Nephron progenitor cell (in vitro differentiated cells): ENCODE measurements around the gene OCSTAMP.

Experiments used
- DNase-seq: peaks from one replicate; pipeline ENCODE4 v3.0.0; 2021
- H3K27ac Mint-ChIP-seq: 2 replicates; pipeline ENCODE4 v1.8.0; 2021; ENCODE audit warnings: mild to moderate bottlenecking, moderate library complexity, mixed read lengths
- H3K27me3 Mint-ChIP-seq: 2 replicates; pipeline ENCODE4 v1.8.0; 2021; ENCODE audit warnings: mild to moderate bottlenecking, low read depth, mixed read lengths; ENCODE audit not compliant: poor library complexity
- H3K36me3 Mint-ChIP-seq: 2 replicates; pipeline ENCODE4 v1.8.0; 2021; ENCODE audit warnings: low read depth, mixed read lengths
- H3K4me1 Mint-ChIP-seq: 2 replicates; pipeline ENCODE4 v1.8.0; 2021; ENCODE audit warnings: mixed read lengths
- H3K4me3 Mint-ChIP-seq: 2 replicates; pipeline ENCODE4 v1.8.0; 2021; ENCODE audit warnings: mild to moderate bottlenecking, moderate library complexity, mixed read lengths
- H3K9me3 Mint-ChIP-seq: 2 replicates; pipeline ENCODE4 v1.8.0; 2021; ENCODE audit warnings: mild to moderate bottlenecking, moderate library complexity, mixed read lengths
- TF ChIP-seq, protein P1 (sequence below): fragments of 200-600 bp; sonication (generic); IDR thresholded peaks from 2 replicates; pipeline ENCODE4 v1.5.0; 2021; ENCODE audit warnings: antibody characterized with exemption

The OCSTAMP gene

DNA sequence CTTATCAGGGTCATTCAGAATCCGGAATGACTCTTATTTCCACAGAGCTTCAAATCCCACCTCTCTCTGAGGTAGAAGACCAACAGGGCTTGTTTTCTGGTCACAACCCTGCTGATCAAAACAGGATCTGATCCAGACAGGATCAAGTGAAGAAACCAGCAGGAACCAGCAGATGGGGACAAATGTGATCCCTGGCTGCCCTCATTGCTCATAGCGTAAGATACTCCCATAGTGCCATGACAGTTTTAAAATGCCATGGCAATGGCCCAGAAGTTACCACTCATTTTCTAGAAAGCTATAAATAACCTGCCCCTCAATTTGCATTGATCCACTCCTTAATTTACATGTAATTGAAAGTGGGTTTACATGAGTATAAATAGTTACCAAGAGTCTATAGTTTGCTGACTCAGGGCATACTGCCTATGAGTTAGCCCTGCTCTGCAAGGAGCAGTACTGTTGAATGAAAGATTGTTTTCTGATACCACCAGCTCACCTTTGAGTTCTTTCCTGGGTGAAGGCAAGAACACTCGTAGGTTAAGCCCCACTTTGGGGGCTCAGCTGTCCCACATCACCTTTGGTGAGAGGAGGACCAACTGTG, 30.9 kb downstream of the OCSTAMP start:
- no peak for DNase-seq
- H3K27ac Mint-ChIP-seq: no peak overlapping the region
- H3K27me3 Mint-ChIP-seq: peaks cover 57% of the 10 kb centered on the region
- H3K36me3 Mint-ChIP-seq: no peaks in the 10 kb centered on the region
- TF ChIP-seq, protein P1, sequence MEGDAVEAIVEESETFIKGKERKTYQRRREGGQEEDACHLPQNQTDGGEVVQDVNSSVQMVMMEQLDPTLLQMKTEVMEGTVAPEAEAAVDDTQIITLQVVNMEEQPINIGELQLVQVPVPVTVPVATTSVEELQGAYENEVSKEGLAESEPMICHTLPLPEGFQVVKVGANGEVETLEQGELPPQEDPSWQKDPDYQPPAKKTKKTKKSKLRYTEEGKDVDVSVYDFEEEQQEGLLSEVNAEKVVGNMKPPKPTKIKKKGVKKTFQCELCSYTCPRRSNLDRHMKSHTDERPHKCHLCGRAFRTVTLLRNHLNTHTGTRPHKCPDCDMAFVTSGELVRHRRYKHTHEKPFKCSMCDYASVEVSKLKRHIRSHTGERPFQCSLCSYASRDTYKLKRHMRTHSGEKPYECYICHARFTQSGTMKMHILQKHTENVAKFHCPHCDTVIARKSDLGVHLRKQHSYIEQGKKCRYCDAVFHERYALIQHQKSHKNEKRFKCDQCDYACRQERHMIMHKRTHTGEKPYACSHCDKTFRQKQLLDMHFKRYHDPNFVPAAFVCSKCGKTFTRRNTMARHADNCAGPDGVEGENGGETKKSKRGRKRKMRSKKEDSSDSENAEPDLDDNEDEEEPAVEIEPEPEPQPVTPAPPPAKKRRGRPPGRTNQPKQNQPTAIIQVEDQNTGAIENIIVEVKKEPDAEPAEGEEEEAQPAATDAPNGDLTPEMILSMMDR: no peak
- no peaks in the 10 kb centered on the region for H3K4me1 Mint-ChIP-seq
- no peak overlapping the region for H3K4me3 Mint-ChIP-seq
- peaks cover 9% of the 10 kb centered on the region for H3K9me3 Mint-ChIP-seq

DNA sequence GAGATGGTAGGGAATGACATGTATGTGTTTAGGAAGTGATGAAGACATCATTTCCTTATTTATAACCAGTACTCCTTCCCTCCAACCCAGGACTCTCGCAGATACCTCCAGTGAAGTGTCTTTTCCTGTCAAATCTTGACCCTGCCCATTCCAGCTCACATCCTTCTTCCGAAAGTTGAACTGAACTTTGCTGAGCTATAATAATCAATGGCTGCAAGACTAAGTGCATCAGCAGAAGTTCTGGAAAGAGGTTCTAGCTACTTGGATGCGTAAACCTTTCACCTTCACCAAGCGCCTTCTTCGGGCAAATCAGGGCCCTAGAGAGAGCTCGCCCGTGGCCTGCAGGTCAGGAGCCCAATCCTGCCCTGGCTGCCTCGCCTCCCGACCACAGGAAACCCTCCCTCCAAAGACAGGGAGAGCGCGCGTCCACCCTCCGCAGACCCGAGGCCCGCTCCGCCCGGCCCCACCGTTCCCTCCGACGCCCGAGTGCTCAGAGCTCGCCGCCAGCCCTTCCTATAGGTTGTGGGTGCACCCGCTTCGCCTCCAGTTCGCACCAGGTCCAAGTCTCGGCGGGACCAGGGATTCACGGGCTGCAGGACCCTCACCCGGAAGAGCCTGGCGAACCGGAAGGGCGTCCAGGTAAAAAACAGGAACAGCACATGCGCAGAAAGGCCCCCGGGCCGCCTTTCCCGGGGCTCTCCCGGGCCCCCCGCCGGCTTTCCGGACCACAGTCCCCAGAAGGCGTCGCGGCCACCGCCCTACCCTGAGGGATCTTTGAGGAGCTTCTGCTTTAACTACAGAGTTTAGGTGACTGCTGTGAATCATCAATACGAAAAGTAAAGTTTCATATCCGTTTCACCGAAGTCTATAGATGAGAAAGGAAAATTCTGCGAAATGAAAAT, 37.3 kb downstream of the OCSTAMP start, which contains the start of gene ZNF334:
TSS of gene ZNF334 (minus strand) at position 617 of the 902 bp plus-strand sequence. CDS start 1,457 bp downstream, outside the sequence.
- DNase-seq: peak; percentile 73
- TF ChIP-seq, protein P1: no peak
- peaks cover 47% of the 10 kb centered on the region for H3K36me3 Mint-ChIP-seq
- peaks cover 10% of the 10 kb centered on the region for H3K4me1 Mint-ChIP-seq
- H3K27ac Mint-ChIP-seq: no peak within 1 kb of the TSS
- H3K4me3 Mint-ChIP-seq: peak within 1 kb of the TSS; percentile 92
- peaks cover 58% of the 10 kb centered on the region for H3K9me3 Mint-ChIP-seq
- peaks cover 31% of the 10 kb centered on the region for H3K27me3 Mint-ChIP-seq

DNA sequence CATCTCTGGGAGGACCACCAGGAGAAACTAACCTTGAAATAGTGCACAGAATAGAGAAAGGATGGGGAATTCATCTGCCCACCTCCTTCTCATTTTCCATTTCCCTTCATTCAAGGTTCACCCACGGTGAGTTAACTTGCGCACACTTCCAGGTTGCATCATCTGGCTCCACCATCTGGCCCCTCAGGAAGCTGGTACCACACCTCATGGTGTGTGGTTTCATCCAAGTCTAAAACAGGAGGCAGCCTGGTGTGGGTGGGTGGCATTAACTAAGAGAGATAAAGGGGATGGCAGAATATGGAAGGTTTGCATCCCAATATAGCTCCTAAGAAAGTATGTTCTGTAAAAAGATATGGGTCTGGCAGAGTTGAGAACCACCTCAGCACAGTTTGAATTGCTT, 40.9 kb downstream of the OCSTAMP start:
- Mint-ChIP-seq H3K27ac (no peak overlapping the region), H3K4me3 (peak overlapping the region; percentile 7), H3K9me3 (peaks cover 85% of the 10 kb centered on the region), H3K27me3 (peaks cover 3% of the 10 kb centered on the region), H3K36me3 (peaks cover 84% of the 10 kb centered on the region), H3K4me1 (peaks cover 10% of the 10 kb centered on the region)
- TF ChIP-seq, protein P1: no peak
- no peak for DNase-seq

DNA sequence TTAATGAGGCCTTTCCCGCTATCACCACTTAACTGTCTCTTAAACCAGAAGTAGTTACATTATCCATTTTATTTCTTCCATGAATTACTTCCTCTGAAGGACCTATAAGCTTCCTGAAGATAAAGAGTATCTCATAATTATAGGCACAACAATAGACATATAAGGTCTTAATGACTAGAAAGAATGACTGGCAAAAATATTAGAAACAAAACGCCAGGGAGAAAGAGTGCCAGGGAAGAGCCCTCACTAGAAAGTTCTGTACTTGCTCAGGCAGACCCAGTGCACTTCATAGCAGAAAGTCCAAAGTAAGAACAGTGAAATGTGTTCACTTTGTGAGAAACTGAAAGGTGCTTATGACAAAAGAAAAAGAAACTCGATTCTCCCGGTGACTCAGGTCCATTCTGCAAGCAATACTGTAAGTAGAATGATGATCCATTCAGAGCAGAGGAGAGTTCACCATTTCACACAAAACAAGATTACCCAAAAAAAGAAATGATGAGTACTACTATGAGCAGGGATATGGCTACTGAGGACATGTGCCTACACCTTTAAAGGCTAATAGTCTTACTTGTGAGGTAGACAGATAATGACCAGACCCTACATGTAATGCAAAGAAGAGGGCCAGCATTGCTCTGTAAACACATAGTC, 42.6 kb downstream of the OCSTAMP start:
- Mint-ChIP-seq H3K27me3 (peaks cover 5% of the 10 kb centered on the region), H3K36me3 (peaks cover 96% of the 10 kb centered on the region), H3K9me3 (peaks cover 92% of the 10 kb centered on the region), H3K27ac (no peak overlapping the region), H3K4me1 (peaks cover 7% of the 10 kb centered on the region), H3K4me3 (no peak overlapping the region)
- TF ChIP-seq, protein P1: no peak
- no peak for DNase-seq

DNA sequence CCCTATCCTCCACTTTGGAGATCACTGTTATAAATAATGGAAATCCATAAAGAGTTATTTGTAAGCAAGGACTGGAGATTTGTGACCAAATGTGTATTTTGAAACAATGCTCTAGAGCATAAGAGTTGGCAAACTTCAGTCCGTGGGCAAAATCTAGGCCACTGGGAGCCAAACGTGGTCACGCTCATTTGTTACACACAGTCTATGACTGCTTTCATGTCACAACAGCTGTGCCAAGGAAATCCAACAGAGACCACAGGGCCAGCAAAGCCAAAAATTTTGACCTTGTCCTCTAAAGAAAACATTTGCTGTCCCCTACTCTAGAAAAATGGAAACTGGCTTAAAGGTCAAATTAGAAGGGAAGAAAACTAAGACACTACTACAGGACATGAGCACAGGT, 44.9 kb downstream of the OCSTAMP start:
- Mint-ChIP-seq H3K9me3 (peaks cover 95% of the 10 kb centered on the region), H3K36me3 (peaks cover 100% of the 10 kb centered on the region), H3K4me1 (no peaks in the 10 kb centered on the region), H3K4me3 (no peak overlapping the region), H3K27me3 (peaks cover 4% of the 10 kb centered on the region), H3K27ac (no peak overlapping the region)
- DNase-seq: no peak
- TF ChIP-seq, protein P1: no peak
